GM21526 (cell line): ENCODE results near the gene SRPRA.
A peak's percentile ranks its signal among the peaks of the same experiment; 100 is the strongest.
"Not testable (repeated sequence)": the region's sequence is repeated elsewhere in the genome, so short reads cannot be mapped to it uniquely, and the experiment has no call there.

Experiments
- ATAC-seq: cut with Tn5 transposase; IDR thresholded peaks from one replicate; pipeline ENCODE4 v1.9.1; 2021; ENCODE audit warnings: moderate library complexity; ENCODE audit not compliant: unreplicated experiment, low FRiP score

Gene SRPRA, protein sequence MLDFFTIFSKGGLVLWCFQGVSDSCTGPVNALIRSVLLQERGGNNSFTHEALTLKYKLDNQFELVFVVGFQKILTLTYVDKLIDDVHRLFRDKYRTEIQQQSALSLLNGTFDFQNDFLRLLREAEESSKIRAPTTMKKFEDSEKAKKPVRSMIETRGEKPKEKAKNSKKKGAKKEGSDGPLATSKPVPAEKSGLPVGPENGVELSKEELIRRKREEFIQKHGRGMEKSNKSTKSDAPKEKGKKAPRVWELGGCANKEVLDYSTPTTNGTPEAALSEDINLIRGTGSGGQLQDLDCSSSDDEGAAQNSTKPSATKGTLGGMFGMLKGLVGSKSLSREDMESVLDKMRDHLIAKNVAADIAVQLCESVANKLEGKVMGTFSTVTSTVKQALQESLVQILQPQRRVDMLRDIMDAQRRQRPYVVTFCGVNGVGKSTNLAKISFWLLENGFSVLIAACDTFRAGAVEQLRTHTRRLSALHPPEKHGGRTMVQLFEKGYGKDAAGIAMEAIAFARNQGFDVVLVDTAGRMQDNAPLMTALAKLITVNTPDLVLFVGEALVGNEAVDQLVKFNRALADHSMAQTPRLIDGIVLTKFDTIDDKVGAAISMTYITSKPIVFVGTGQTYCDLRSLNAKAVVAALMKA

DNA sequence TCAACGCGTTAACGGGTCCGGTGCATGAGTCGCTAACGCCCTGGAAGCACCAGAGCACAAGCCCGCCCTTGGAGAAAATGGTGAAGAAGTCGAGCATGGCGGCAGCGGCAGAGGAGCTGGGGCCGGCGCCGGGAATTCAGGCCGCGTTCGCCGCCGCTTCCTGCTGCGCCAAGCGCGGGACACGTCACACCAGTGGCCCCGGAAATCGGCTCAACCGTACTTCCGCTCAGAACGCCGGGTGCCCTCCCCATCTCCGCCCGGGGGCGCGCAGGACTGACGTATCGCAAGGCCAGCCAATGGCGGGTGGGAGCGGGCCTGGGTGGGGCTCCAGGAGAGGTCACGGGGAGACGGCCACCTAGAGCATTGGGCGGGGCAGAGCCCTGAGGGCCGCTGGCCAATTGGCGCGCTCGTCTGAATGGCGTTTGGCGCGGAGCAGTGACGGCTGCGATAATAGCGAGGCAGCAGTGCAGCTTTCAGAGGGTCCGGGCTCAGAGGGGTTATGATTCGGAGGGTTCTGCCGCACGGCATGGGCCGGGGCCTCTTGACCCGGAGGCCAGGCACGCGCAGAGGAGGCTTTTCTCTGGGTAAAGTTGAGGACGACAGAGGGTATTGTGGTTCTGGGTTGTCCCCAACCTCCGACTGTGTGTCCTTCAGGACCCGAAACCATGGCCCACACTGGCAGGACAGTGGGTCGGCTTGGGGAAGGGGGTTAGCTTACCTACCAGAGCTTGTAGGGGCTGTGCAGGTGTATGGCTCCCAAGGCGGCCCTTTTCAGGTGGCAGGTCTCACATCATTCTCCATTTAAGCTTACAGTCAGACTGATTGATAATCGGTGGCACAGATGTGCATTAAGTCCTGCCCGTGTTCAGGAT, at the start of gene SRPRA, which contains the start of gene FOXRED1:
Gene SRPRA (minus strand): TSS at position 188 of the 872 bp plus-strand sequence. CDS start 91 bp downstream, at position 97.
Gene FOXRED1 (plus strand): TSS at position 447 of the 872 bp plus-strand sequence. CDS start 53 bp downstream, at position 500.
- peak; percentile 99 for ATAC-seq

DNA sequence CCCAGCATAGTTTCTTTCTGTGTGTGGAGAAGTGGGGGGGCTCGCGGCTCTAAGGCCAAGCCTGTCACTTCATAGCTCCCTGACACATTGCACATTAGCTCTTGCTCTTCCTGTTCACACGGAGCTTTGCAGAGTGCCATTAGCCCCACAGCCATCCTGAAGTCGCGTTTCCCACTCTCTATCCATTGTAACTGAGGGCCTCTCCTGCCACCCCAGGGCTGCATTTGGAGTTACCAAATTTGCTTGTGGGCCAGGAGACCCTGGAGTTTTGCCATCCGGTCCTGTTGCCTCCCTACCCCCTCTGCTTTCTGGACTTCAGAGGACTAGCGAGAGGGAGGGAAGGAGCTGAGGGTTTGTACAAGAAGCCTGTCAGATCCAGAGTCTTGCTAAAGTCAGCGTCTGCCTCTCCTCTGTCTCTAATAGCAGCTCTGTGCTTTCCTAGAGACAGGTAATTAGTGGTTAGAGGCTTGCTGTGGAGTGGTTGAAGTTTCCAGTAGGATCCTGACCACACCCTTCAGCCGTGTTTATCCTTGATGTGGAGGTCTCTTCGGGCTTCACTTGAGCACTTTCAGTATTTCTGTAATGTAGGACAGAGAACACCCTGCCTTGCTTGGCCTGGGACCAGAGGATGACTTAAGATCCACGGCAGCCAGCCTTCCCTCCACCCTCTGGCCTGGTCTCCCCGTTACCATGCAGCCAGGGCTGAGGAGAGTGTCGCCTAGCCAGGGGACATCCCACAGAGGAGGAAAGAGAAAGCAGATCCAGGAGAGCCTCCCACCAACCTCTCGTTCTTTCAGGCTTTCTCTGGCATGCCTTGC, 49.3 kb upstream of the SRPRA start:
- ATAC-seq: peak; percentile 6

DNA sequence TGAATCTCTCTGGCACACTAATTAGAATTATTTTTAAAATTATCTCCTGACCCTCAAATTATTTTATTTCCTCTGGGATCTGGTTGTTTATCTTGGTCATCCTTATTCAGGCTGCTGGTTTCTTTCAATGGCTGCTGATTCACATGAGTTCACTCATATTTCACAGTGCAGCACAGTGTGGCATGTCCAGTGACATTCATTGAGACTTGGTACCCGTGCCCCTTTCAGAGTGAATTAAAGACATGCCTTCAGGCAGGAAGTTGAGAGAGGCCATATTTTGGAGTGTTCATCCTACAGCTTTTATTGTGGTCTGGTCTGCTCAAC, 48.7 kb upstream of the SRPRA start:
- no peak for ATAC-seq

DNA sequence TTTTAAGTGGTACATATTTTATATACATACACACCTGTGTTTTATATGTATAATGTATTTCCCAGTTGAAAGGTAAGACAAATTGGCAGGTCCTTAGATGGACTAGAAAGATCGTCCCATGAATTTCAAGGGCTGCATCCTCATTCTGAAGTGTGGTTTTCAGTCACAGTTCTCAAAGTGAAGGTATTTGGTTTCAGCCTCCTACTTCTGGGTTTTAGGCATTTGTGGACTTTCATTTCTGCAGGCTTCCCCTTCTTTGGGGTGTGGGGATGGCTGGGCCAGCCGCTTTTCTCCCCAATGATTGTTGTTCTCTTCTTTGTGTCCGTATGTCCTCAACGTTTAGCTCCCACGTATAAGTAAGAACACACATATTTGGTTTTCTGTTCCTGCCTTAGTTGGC, 45.1 kb upstream of the SRPRA start:
- no peak for ATAC-seq

DNA sequence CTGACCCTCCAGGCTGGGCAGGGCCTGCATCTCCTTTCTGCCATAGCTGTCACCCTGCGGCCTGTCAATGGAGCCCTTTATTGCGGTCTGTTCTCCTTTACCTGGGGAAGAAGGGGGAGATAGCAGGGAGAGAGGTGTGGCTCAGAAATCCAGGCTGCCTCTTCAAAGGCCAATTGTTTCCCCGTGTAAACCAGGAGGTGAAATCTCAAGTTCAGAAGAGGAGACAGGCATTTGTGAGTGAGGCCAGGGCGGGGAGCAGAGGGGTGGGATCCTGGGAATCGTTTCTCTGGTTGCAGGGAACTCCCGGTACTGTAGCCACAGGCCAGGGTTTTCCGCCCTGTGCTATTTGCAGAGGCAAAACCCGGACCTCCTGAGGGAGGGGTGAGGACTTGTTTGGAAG, 44.3 kb upstream of the SRPRA start:
- ATAC-seq: no peak

DNA sequence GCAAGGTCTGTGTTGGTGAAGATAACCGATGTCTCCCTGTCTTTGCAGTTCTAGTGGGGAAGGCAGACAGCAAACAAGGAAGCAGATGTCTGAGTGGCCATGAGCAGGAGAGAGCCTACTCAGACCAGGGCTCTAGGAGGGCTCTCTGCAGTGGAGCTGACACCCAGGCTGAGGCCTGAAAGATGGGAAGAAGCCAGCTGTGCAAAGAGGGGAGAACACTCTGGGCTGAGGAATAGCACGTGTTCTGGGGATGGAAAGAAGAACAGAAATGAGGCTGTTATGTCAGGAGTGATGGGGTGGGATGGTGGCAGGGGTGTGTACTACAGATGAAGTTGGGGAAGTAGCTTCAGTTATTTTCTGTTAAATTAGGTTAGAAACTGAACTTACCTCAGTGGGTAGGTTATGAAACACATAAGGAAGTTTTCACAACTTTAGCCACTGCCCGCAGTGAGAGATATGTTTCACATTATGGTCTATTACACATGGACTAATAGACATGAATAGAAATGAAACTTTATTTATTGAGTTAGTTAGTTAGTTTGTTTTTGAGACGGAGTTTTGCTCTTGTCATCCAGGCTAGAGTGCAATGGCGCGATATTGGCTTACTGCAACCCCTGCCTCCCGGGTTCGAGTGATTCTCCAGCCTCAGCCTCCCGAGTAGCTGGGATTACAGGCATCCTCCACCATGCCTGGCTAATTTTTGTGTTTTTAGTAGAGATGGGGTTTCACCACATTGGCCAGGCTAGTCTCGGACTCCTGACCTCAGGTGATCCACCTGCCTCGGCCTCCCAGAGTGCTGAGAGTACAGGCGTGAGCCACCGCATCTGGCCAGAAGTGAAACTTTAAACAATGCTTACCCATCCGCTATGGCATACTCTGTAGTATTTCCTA, 43.0 kb upstream of the SRPRA start:
- peak; percentile 76 for ATAC-seq

DNA sequence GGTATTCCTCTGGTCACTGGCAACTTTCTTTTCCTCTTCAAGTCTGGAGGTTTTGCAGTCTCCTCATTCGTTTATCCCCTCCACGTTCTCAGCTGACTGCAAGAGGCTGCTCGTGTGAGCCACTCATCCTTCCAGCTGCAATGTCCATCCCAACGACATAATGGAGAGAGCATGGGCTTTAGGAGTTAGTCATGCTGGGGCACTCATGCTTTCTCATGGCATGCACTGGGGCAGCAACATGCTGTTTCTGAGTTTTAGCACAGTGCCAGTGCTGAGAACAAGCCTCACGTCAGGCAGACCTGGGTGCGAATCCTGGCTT, 42.3 kb upstream of the SRPRA start:
- ATAC-seq: no peak

DNA sequence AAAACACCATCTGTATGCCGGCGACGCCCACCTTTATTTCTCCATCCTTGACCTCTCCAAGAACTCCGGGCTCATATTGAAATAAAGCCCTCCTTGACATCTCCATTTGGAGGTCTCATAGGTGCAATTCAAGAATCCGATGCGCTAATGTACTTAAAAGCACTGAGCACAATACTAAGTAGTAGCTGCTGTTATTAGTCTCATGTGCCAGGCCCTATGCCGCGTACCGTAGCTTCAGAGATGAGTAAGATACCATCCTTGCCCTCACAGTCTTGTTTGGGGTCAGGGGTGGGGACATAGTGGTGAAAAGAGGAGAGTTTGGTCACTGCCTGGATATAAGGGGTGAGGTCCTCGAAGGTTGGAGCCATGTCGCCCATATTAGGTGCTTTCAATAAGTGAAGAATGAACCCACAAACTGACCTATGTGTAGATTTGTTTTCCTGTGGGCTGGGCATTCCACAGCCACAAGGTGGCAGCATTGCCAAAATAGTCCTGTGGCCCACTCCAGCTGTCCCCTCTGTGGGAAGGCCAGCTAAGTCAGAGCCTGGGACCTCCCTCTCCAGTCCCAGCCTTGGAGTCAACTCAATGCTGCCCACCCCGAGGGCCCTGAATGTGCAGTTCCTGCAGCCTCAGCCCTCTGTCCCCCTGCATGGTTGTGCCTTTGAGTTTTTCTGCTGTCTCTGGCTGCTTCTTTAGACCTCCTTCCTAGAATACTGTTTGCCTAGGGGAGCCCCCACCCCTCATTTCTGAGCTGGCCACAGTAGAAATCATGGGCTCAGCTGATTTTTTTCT, 41.7 kb upstream of the SRPRA start:
- peak; percentile 33 for ATAC-seq

DNA sequence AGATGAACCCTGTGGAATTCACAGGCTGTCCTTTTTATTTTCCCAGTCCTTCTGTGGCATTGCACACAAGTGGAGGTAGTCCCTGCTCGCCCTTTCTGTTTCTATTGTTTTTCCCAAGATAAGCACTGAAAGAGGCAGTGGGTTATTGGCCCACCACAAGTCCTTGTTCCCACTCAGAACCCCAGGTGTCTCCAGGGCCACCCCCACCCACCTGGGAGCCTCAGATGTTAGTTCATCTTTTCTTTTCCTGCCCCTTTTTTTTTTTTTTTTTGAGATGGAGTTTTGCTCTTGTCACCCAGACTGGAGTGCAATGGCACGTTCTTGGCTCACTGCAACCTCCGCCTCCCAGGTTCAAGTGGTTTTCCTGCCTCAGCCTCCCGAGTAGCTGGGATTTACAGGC, 40.1 kb upstream of the SRPRA start:
- not testable (repeated sequence) for ATAC-seq

DNA sequence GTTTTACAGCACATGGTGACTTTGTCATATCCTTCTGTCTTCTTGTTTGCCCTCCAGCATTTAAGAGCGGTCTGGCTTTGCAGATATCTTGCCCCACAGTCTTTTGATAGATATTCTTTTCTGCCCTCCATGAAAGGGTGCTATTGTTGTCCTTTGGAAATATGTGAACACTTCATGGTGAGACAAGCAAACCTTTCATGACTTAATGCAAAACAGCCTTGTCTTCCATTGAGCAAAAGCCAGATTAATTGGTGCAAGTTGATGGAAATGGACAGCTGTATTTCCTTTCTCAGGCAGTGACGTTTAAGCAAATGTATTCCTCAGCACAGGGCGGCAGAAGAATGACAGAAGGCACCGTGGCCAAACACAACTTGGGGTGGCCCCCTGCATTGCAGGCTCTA, 39.6 kb upstream of the SRPRA start:
- ATAC-seq: no peak

DNA sequence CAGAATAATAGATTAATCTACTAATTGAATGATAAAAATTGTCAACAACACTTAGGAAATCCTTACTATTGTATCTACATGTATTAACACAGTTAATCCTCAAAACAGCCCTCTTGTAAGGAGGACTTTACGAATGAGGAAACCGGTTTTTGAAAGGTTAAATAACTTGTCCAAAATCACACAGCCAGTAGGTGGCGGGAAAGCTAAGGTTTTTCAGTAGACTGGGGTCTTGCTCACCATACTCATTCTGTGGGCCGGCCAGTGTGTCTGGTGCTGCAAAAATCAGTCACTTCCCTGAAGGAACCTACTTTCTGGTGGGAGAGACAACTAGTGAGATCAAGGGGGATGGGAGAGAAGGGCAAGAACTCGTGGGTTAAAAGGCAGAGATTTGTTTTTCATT, 39.0 kb upstream of the SRPRA start:
- ATAC-seq: no peak

DNA sequence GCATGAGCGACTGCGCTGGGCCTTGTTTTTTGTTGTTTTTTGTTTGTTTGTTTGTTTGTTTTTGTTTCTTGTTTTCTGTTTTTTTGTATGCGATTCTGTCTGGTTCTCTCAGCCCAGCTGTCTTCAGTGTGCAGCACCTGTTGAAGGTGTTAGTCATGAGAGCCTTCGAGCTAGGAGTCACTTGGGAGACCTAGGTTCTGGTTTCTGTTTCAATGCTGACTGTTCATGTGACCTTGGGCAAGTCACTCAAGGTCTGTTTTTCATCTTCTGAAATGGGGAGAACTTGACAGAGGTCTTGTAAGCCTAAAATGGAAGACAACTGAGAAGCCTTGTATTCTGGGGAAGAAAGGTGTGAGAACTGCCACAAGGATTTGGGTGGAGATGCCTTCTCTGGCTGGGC, 37.0 kb upstream of the SRPRA start:
- ATAC-seq: peak; percentile 60

DNA sequence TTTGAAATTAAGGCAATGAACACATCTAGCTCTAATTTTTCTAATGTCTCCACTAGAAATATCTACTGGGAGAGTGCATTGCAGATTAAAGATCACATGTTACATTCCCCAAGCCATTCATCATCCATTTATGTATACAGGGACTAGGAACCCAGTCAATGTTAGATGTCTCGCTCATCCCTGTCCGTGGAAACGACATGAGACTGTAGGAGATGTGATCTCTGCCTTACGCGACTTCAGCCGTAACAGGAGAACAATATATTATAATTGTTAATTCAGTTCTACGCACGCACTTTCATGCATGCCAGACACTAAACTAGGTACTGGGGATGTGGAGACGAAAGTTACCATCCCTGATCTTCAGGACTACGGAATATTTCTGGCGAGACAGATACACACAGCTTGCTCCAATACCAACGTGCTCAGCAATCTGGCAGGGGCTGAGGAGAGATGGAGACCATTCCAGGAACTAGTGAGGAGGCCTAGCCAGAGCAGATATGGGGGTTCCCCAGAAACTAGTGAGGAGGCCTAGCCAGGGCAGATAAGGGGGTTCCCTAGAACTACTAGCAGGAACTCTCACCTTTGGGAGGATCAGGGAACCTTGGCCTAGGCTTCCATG, 35.9 kb upstream of the SRPRA start:
- peak; percentile 30 for ATAC-seq

DNA sequence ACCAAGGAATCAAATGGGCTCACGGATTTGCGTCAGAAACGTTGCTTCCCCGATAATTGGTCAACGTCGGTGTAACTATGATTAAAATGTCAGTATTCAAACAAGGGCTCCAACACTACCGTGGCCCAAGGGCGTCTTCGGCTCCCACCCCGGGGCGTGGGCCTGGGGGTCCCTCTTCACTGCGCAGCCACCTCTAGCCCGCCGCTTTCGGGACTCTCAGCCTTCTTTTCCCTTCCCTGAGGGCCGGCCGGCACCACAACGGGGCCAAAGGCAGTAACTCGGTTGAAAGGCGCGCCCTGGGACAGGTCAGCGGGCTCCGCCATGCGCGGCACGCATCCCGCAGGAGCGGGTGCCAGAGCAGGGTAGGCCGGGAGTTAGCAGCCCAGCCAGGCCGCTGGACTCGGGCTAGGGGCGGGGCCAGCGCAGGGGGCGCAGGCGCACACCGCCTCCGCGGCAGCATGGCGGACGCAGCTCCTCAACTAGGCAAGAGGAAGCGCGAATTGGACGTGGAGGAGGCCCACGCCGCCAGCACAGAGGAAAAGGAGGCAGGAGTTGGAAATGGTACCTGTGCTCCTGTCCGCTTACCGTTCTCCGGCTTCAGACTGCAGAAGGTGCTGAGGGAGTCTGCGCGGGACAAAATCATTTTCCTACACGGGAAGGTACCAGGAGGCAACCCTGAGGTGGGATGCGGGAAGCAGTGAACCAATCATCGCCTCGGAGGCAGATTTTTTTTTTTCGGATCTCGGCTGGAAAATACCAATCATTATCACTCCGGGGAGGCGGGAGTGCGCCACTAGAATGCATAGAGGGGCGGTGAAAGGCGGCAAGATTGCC, 35.1 kb upstream of the SRPRA start, which contains the start of gene DCPS:
Gene DCPS (plus strand): TSS at position 438 of the 834 bp plus-strand sequence. CDS start 21 bp downstream, at position 459.
- ATAC-seq: peak; percentile 83

DNA sequence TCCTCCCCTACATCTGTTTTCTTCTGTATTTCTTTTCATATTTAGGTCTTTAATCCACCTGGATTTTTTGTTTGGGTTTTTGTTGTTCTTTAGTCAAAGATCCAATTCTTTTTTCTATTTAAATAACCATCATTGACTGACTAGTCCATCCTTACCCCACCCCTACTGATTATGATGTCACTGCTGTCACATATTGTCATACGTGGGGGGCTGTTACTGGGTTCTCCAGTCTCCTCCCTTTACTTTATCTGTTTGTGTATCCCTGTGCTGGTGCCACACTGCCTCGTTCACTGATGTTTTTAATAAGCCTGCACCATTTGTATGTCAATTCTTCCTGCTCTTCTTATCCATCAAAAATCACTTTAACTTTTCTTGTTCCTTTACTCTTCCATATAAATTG, 28.3 kb upstream of the SRPRA start:
- ATAC-seq: no peak

DNA sequence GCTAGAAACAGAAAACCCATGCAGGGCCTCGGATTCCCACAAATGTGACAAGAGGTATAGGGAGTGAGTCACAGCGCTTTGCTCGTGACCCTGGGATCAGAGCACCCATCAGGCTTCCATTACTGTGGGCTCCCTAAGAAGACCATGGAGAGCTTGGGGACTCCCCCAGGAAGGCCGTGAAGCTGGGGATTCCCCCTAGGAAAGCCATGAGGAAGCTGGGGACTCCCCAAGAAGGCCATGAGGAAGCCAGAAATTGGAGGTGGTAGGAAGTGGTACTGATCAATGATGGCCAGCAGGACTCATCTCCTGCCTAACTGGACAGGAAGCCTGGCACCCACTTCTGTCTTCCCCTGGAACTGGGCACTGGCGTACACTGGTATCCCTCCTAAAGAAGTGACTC, 25.0 kb upstream of the SRPRA start:
- ATAC-seq: no peak

DNA sequence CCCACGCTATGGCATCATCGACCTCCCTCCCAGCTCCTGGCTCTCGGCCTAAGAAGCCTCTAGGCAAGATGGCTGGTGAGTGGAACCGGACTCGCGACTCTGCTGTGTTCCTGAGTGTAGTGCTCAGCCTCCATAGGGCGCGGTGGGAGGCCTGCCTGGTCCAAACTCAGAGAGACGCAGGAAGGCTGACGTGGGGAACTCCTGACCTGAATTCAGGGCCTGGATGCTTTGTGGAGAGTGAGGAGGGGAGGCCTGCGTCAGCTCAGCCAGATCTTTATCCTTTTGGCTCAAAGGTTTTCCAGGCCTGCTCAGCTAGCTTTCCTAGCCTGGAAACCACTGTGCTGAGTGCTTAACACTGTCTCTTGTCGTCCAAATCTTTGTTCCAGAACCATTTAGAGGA, 22.2 kb upstream of the SRPRA start:
- ATAC-seq: no peak
